Measurements from ENCODE around the gene SNX19.

- no peak for TF ChIP-seq EP300 (IDR thresholded peaks at IDR 0.05)
- TF ChIP-seq, protein P1, sequence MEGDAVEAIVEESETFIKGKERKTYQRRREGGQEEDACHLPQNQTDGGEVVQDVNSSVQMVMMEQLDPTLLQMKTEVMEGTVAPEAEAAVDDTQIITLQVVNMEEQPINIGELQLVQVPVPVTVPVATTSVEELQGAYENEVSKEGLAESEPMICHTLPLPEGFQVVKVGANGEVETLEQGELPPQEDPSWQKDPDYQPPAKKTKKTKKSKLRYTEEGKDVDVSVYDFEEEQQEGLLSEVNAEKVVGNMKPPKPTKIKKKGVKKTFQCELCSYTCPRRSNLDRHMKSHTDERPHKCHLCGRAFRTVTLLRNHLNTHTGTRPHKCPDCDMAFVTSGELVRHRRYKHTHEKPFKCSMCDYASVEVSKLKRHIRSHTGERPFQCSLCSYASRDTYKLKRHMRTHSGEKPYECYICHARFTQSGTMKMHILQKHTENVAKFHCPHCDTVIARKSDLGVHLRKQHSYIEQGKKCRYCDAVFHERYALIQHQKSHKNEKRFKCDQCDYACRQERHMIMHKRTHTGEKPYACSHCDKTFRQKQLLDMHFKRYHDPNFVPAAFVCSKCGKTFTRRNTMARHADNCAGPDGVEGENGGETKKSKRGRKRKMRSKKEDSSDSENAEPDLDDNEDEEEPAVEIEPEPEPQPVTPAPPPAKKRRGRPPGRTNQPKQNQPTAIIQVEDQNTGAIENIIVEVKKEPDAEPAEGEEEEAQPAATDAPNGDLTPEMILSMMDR (IDR thresholded peaks at IDR 0.05): no peak
These were observed 48.1 kb downstream of the SNX19 start for GRCh38 chr11:130868086-130868710.
